IPS DF 4.7 (cell line): Measurements from ENCODE around the gene OTOP3.

Experiments
- DNase-seq: peaks from one replicate; pipeline ENCODE4 v3.0.0-alpha.2; 2013; ENCODE audit warnings: low spot score; ENCODE audit errors: extremely low read depth

The OTOP3 gene

GRCh38 chr17:74941128-74941725, 5.5 kb downstream of the OTOP3 start:
- no peak for DNase-seq

- no peak for DNase-seq
Measured at GRCh38 chr17:74943808-74944522, 8.3 kb downstream of the OTOP3 start.

GRCh38 chr17:74945543-74945942, 9.8 kb downstream of the OTOP3 start:
- DNase-seq, result no peak

GRCh38 chr17:74946641-74947040, 10.9 kb downstream of the OTOP3 start:
- no peak for DNase-seq

- no peak for DNase-seq
Measured at GRCh38 chr17:74947041-74947754, 11.5 kb downstream of the OTOP3 start.

GRCh38 chr17:74949455-74950115, 13.9 kb downstream of the OTOP3 start:
- DNase-seq, result no peak

GRCh38 chr17:74950207-74950606, 14.5 kb downstream of the OTOP3 start:
- no peak for DNase-seq

- no peak for DNase-seq
Measured at GRCh38 chr17:74951065-74951464, 15.4 kb downstream of the OTOP3 start.

- DNase-seq, result no peak
Measured at GRCh38 chr17:74951680-74952421, 16.2 kb downstream of the OTOP3 start.

GRCh38 chr17:74952431-74953133, 16.9 kb downstream of the OTOP3 start:
- DNase-seq, result no peak

GRCh38 chr17:74953134-74953687, 17.5 kb downstream of the OTOP3 start:
- no peak for DNase-seq

- DNase-seq, result no peak
Measured at GRCh38 chr17:74954115-74954514, 18.4 kb downstream of the OTOP3 start.

GRCh38 chr17:74954665-74955421, 19.1 kb downstream of the OTOP3 start:
- no peak for DNase-seq

GRCh38 chr17:74956093-74956492, 20.4 kb downstream of the OTOP3 start:
- DNase-seq, result no peak

- DNase-seq, result no peak
Measured at GRCh38 chr17:74957935-74958740, 22.4 kb downstream of the OTOP3 start.

GRCh38 chr17:74959826-74960515, 24.3 kb downstream of the OTOP3 start:
- DNase-seq, result no peak

GRCh38 chr17:74960570-74961342, 25.1 kb downstream of the OTOP3 start:
- DNase-seq, result no peak
